NK-92 (cell line): ENCODE results near the gene TRIM17.
A peak's percentile ranks its signal among the peaks of the same experiment; 100 is the strongest.

ENCODE experiments used
- DNase-seq: peaks from one replicate; lab custom pipeline; 2025; ENCODE audit not compliant: unreplicated experiment; lab: John Stamatoyannopoulos, UW

Gene TRIM17, protein sequence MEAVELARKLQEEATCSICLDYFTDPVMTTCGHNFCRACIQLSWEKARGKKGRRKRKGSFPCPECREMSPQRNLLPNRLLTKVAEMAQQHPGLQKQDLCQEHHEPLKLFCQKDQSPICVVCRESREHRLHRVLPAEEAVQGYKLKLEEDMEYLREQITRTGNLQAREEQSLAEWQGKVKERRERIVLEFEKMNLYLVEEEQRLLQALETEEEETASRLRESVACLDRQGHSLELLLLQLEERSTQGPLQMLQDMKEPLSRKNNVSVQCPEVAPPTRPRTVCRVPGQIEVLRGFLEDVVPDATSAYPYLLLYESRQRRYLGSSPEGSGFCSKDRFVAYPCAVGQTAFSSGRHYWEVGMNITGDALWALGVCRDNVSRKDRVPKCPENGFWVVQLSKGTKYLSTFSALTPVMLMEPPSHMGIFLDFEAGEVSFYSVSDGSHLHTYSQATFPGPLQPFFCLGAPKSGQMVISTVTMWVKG

DNA sequence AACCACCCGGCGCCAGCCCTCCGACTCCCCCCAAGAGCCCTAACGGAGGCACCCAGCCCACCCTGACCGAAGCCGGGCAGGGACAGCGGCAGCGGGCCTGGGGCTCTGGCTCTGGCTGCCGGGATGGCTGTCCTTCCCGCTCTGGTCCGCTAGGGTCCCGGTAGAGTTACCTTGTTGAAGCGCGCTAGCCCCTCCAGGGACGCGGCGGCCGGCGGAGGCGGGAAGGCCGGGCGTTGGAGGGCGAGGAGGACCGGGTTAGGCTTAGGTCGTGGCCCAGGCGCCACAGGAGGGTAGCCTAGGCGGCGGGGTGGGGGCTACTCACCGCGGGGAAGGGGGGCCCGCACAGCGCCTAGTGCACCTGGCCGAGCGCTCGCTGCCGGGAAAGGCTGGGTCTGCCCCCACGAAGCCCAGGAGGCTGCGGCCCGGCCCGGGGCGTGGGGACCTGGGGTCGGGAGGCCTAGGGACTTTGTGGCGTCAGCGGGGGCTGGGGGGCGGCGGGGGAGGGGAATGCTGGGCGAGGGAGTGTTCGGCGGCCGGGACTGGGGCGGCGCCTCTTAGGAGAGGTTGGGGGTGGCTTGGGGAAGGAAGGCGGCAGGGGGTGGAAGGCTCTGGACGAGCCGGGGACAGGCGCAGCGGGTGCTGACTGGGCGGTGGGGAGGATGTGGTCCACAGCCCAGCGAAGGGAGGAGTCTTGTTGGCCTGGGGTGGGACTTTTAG lies at the start of gene TRIM17:
TSS of gene TRIM17 (minus strand) at position 645 of the 717 bp plus-strand sequence. CDS start 1,789 bp downstream, outside the sequence.
- no peak for DNase-seq

DNA sequence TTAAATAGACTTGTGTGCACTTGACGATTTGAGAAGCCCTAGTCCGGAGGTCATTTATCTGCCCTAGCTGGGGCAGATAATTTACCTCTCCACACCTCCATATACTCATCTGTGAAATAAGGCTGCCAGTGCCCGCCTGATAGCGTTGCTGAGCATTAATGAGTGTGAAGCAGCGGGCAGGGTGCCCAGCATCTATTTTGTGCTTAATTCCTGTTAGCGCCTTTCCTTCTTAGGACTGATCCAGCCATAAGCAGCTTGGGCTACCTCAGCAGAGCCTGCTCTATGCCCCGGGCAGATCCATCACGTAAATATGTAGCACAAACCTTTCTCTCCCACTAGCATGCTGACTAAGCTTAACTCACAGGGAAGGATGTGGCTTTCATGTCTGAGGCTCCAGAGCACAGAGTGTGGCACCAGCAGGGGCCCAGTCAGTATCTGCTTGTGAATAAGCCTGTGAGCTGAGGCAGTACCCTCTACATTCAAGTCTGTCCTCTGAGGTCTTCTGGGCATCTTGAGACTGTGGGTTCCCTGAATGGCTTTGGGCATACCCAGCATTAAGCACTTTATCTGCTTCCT lies 49.0 kb upstream of the TRIM17 start:
- no peak for DNase-seq

DNA sequence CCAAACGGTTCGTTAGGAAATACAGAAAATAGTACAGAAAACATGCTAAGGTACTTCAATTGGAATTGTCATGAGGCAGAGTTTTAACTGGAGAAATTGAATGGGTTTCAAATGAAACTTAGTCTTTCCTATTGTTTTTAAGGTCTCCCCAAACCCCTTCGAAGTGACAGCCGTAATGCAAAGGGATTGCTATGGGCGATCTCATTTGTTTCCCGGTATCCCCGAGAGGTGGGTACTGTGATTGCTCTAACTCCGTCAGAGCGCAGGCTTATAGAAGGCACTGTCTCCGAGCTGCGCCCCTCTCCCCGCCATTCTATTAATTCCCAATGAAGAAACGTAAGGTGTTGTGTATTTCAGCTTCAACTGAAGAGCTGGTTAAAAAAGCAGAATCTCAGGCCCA lies 48.5 kb upstream of the TRIM17 start:
- DNase-seq: no peak

DNA sequence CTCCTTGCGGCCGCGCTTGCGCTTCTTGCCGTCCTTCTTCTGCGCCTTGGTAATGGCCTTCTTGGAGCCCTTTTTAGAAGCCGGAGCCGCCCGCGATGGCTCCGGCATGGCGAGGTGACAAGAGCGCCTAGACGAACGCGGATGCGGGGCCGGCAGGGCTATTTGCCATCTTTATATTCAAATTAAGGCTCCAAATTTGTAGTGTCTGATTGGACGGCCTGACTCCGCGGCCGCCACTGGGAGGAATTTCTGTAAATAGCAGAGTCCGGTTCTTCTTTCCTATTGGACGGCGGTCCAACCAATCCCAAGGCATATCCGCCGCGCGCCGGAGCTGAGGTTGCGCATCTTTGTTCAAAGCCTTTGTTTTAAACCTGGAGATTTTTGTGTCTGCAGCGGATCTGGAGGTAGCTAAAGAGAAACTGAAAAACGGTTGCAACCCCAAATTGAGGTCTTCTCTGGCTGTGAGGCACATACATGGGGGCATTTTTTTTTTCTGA lies 47.9 kb upstream of the TRIM17 start:
- peak; percentile 17 for DNase-seq

DNA sequence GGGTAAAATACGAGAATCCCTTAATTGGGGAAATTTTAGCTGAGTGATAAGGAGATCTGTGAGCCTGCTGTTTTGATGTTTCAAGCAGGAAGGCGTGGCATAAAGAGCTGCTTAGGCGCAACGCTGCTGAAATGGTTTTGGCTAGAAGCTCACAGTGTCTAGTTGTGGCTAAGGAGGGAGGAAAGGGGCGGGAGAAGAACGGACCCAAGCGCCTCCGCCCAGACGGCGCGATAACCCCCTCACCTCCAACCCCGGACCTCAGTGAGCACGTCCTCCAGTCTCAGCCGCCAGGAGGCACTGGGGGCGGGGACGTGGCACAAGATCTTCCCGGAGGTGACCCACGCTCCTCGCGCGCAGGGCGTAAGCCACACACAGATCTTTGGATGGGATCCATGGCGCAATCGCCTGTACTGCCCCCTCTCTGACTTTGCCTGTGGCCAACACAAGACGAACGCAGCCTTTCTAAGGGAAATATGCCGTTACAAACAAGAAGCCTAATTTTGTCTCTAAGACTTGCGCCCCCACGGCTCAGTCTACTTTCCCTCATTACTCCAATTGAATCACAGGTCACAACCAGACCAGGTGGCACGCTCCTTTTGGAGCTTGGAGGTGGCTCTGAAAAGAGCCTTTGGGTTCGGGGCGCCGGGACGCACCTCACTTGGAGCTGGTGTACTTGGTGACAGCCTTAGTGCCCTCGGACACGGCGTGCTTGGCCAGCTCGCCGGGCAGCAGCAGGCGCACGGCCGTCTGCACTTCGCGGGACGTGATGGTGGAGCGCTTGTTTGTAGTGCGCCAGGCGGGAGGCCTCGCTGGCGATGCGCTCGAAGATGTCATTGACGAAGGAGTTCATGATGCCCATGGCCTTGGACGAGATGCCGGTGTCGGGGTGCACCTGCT lies 47.1 kb upstream of the TRIM17 start:
- DNase-seq: no peak

DNA sequence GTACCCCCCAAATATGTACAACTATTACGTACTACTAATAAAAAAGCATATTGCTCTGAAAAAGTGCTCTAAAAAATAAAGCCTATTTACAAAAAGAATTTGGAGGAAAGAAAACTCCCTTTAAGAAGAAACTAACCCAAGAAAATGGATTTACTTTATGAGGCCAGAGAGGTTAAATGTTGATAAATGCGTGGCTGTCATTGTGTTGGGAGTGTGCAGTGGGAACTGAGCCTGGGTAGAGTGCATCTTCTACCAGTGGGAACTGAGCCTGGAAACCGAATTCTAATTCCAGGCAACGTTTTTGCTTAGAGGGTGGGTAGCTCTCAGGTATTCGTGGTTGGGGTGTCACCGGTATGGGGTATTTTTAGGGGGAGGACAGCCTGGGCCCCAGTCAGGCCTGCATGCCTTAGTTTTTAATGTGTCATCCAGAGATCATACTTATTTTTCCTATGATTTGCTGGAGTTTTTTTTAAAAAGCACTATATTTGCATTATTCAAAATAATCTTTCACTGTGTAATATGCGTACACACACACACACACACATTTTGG lies 46.4 kb upstream of the TRIM17 start:
- no peak for DNase-seq

DNA sequence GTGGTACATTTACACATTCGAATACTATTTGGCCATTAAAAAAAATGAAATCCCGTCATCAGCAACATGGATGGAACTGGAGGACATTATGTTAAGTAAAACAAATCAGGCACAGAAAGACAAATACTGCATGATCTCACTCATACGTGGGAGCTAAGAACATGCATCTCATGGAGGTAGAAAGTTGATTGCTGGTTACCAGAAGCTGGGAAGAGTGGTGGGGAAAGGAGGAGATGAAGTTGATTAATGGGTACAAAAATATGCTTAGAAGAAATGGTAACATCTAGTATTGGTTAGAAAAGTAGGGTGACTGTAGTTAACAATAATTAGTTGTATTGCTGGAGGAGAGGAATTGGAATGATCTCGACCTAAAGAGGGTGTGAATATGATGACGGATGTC lies 45.9 kb upstream of the TRIM17 start:
- DNase-seq: no peak

DNA sequence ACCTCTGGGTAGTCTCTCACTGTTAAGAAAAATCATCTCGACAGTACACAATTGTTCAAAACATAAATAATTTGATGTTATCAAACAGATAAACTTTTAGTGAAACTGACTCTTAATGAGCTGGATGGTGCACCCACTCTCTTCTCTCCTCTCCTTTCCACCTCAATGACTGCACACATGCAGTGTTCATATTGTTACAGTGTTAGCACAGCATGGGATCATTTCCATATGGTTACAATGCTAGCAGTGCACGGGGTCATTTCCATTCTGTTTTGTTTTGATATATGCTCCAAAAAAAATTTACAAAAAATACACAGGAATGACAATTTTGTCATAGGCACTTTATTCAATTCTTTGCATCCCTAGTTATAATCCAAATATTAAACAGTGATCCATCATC lies 44.2 kb upstream of the TRIM17 start:
- DNase-seq: no peak

DNA sequence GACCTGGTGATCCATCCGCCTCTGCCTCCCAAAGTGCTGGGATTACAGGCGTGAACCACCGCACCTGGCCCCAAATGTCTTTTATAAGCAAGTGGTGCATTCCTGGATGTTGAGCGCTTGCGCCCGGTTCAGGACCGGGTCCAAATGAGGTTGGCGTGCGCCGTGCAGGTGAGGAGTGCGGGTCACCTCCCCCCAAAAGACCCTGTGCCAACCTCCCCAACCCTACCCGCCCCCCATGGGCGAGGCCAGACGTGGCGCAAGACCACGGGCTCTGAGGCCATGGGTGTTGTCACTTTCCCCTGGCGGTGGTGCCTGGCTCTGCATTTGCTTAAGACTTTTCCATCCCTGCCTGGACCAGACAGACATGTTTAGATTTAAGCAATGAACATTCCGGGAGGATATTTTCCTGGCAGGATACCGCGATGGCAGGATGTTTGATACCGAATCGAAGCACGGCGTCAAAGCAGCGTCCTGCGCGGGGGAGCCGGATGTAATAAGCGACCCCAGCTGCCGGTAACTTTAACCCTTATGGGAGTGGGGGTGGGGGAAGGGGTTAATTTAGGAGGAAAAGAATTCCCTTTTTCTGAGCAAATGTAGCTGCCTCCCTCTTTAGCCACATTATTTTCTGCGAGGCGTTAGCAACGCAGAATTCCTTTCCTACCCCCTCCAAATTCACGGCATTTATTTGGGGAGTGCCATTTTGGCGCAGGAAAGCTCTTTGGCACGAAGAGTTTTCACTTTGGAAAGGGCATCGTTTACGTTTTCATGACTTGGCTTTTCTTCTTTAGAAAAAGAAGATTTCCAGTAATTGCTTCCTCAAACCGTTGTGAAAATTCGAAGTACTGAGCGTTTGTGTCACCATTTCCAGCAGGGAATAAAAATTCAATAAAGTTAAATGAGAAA lies 42.7 kb upstream of the TRIM17 start:
- DNase-seq: no peak

DNA sequence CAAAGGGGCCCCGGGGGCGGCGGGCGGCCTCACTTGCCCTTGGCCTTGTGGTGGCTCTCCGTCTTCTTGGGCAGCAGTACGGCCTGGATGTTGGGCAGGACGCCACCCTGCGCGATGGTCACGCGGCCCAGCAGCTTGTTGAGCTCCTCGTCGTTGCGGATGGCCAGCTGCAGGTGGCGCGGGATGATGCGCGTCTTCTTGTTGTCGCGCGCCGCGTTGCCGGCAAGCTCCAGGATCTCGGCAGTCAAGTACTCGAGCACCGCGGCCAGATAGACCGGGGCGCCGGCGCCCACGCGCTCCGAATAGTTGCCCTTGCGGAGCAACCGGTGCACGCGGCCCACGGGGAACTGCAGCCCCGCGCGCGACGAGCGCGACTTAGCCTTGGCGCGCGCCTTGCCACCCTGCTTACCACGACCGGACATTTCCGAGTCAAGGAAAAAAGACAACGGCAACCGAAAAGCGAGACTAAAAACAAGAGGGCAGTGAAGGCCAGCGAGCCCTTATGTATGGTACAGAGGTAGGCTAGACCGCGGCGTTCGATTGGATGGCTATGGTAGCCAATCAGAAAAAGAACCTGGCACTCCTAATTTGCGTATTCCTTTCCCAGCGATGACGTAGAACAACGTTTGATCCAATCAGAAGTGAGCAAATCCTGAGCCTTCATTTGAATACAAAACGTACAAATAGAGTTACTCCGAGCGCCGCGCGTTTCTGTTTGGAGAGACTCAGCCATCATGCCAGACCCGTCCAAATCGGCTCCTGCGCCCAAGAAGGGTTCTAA lies 40.9 kb upstream of the TRIM17 start:
- peak; percentile 28 for DNase-seq

DNA sequence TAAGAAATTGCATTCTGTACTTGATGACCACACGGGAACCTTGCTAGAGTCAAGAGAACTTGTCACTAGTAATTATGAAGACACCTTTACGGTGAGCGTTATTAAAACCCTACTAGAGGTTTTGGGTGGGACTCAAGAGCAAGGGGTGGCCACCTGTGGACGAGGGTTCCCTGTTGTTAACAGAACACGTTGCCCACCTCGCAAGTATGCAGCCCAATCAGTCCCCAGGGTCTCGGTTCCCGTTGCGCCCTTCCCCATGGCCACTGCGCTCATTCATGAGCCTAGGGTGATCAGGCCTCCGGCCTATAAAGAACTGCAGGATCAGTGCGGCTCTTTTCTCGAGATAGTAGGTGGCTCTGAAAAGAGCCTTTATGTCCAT lies 40.3 kb upstream of the TRIM17 start:
- no peak for DNase-seq

DNA sequence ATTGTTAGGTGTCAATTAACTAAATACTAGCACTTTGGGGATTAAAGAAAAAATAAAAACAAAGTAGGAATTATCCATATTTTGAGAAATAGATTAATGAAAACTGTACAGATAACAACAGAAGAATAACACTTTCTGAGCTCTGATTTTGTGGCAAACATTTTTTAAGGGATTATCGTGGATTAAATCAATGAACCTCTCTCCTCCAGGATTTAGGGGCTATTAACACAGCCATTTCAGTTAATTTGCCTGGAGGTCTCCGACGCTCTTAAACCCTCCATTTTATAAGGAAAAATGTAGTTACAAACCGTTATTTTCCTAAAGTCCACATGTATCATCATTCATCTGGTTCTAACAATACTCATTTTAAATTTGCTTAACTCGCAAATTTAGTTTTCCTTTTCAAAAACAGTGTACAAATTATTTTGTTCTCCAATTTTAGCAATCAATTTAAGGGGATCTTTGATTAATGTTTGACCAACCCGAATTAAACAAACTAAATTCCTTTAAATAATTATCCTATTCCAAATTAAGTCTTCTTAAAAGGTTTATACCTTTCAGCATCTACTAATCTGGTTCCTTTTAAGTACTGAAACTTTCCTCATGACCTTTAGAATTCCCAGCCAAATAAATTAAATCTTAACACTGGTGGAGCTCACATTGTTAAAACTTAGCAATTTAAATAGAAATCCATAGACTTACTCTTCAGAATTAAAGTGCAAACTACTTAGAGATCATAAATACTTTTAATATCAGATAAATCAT lies 39.8 kb upstream of the TRIM17 start:
- DNase-seq: no peak

DNA sequence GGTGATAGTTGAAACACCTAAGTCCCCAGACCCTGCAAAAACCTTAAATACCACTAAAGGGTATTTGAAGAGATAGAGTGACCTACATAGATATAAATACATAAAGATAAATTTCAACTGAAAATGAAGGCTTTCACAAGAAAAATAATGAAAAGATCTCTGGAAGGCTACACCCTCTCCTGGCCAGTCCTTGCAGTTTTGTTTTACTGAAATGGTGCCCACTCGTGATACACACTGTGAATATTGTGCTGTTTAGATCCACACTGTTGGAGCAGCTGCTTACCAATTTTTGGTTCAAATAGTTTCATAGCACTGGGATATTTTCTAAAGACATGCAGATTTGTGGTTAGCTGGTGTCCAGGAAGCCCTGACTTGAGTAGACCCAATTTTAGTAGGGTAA lies 39.1 kb upstream of the TRIM17 start:
- no peak for DNase-seq

DNA sequence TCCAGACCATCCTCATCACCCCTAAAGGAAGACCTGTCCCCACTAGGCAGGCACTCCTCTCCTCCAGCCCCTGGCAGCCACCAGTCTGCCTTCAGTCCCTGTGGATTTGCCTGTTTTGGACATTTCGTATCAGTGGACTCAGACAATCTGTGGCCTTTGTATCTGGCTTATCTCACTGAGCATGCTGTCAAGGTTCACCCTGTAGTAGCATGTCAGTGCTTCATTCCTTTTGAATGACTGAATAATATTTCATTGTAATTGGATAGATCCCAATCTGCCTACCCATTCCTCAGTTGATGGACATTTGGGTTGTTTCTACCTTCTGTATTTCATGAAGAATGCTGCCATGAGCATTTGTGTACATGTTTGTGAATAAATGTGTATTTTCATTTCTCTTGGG lies 37.6 kb upstream of the TRIM17 start:
- no peak for DNase-seq

DNA sequence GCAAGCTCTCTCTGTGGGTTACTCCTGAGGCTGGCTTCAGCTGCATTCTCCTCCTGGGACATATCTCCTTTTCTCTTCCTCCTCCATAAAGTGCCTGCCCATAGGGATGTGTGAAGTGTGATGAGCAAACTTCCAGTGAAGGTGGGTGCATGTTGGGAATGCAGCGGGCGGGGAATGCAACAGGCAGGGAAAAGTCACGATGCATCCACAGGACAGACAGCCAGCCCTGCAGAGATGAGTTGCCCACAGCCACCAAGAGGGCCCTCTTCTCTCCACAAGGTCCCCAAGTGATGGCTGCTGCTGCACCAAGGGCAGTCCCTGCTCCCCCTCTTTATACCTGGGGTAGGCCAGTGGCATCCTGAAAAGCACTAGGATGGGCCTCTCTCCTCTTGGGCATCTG lies 37.0 kb upstream of the TRIM17 start:
- DNase-seq: no peak

DNA sequence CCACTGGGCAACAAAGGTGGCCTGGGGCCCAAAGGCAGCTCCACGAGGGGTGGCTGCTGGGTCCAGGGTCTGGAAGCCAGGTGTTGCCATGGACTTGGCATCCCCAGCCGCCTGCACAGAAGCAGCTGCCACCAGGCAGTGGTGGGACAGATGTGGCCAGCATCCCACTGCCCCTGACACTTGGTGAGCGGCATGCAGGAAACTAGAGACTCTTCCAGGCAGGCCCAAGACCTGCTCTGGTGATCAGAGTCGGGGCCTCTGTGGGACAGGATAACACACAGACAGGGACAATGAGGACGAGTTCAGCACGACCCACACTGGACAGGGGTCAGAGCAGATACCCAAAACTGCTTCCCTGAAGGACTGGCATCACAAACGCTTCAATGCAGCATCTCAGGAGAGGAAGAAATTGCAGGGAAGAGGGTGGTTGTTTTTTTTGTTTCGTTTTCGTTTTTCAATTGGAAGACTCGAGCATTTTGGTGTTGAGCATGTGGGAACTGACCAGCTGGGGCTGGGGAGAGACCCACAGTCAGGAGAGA lies 36.4 kb upstream of the TRIM17 start:
- no peak for DNase-seq

DNA sequence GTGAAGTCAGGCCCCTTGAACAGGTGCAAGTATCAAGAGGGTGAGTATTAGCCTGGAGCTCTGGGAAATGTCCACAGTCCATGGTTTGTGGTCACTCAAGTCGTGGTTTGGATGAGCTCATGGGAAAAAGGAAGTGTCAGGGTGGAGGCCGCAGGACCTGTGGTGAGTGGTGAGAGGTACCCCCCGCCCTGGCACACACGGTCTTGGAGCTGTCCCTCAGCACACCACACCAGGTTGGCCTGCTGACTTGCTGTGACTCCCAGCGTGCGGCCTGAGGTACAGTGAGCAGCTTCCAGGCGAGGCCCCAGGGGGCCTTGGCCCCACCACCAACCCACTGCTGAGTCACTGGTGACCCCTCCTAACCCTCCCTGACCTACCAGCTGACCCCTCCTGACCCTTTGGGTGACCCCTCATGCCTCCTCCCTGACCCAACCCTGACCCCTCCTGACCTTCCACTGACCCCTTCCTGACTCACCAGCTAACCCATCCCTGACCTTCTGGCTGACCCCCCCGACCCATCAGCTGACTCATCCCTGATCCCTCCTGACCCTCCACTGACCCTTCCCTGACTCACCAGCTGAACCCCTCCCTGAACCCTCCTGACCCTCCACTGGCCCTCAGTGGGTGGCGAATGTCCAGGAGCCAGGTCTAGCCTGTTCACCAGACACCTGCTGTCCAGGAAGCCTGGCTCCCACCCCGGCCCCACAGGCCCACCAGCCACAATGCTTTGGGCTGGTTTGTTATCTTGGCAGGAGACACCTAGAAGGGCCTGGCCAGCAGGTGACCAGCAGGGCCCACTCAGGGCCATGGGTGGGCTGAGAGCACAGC lies 35.7 kb upstream of the TRIM17 start:
- no peak for DNase-seq
